H9 (cell line): Measurements from ENCODE around the gene TMEM132D. TPM values are rescaled to one million over a fixed set of nuclear protein-coding genes. Genes with fewer than 3 reads are reported as not detected.

ENCODE experiments used
- DNase-seq: peaks from one replicate; pipeline ENCODE4 v3.0.0-alpha.2; 2017
- H2AFZ ChIP-seq: one replicate; pipeline ENCODE4 v1.6.1; 2013; ENCODE audit warnings: mild to moderate bottlenecking, low read length, control low read depth, moderate library complexity
- H2AK5ac ChIP-seq: 2 replicates; pipeline ENCODE4 v1.6.1; 2013; ENCODE audit warnings: low read length, control low read depth, mixed read lengths; ENCODE audit not compliant: insufficient read length
- H2BK120ac ChIP-seq: one replicate; pipeline ENCODE4 v1.6.1; 2013; ENCODE audit warnings: low read depth, mild to moderate bottlenecking, low read length, control low read depth, inconsistent platforms; ENCODE audit not compliant: poor library complexity, severe bottlenecking
- H2BK12ac ChIP-seq: 2 replicates; pipeline ENCODE4 v1.6.1; 2013; ENCODE audit warnings: low read length, control low read depth, mixed read lengths, low read depth; ENCODE audit not compliant: insufficient read length
- H2BK15ac ChIP-seq: 2 replicates; pipeline ENCODE4 v1.6.1; 2013; ENCODE audit warnings: low read depth, low read length, control low read depth
- H2BK20ac ChIP-seq: one replicate; pipeline ENCODE4 v1.6.1; 2013; ENCODE audit warnings: low read depth, mild to moderate bottlenecking, low read length, control low read depth, inconsistent platforms; ENCODE audit not compliant: poor library complexity, severe bottlenecking
- H2BK5ac ChIP-seq: 2 replicates; pipeline ENCODE4 v1.6.1; 2013; ENCODE audit warnings: low read length, control low read depth, mixed read lengths; ENCODE audit not compliant: insufficient read length
- H3K14ac ChIP-seq: 2 replicates; pipeline ENCODE4 v1.6.1; 2013; ENCODE audit warnings: low read length, control low read depth; ENCODE audit not compliant: insufficient read depth
- H3K18ac ChIP-seq: 2 replicates; pipeline ENCODE4 v1.6.1; 2013; ENCODE audit warnings: low read depth, mild to moderate bottlenecking, mixed read lengths, low read length, control low read depth; ENCODE audit not compliant: insufficient read length
- H3K23ac ChIP-seq: 2 replicates; pipeline ENCODE4 v1.6.1; 2013; ENCODE audit warnings: low read length, control low read depth, mixed read lengths, low read depth; ENCODE audit not compliant: insufficient read length
- H3K23me2 ChIP-seq: 2 replicates; pipeline ENCODE4 v1.6.1; 2013; ENCODE audit warnings: low read depth, mild to moderate bottlenecking, mixed read lengths, low read length, control low read depth; ENCODE audit not compliant: insufficient read length, poor library complexity, severe bottlenecking
- H3K27ac ChIP-seq: 2 replicates; pipeline ENCODE4 v1.5.1; 2013; ENCODE audit warnings: low read length, control low read depth, mixed read lengths, low read depth; ENCODE audit not compliant: insufficient read length
- H3K27me3 ChIP-seq: 2 replicates; pipeline ENCODE4 v1.6.1; 2013; ENCODE audit warnings: low read length, control low read depth, inconsistent platforms; ENCODE audit not compliant: insufficient read depth
- H3K4ac ChIP-seq: 2 replicates; pipeline ENCODE4 v1.6.1; 2013; ENCODE audit warnings: low read depth, mild to moderate bottlenecking, control low read depth, inconsistent platforms, low read length, moderate library complexity
- H3K4me1 ChIP-seq: 2 replicates; pipeline ENCODE4 v1.6.1; 2013; ENCODE audit warnings: low read length, control low read depth, inconsistent platforms; ENCODE audit not compliant: insufficient read depth
- H3K4me2 ChIP-seq: 2 replicates; pipeline ENCODE4 v1.6.1; 2013; ENCODE audit warnings: low read length, control low read depth, mixed read lengths; ENCODE audit not compliant: insufficient read length, insufficient read depth
- H3K56ac ChIP-seq: 2 replicates; pipeline ENCODE4 v1.6.1; 2013; ENCODE audit warnings: low read depth, mild to moderate bottlenecking, mixed read lengths, low read length, control low read depth; ENCODE audit not compliant: insufficient read length
- H3K79me1 ChIP-seq: 2 replicates; pipeline ENCODE4 v1.6.1; 2013; ENCODE audit warnings: low read depth, mild to moderate bottlenecking, moderate library complexity, low read length, control low read depth, inconsistent platforms; ENCODE audit not compliant: insufficient read depth, poor library complexity, severe bottlenecking
- H3K79me2 ChIP-seq: 2 replicates; pipeline ENCODE4 v1.6.1; 2013; ENCODE audit warnings: low read length, control low read depth, inconsistent platforms; ENCODE audit not compliant: insufficient read depth
- H3K9ac ChIP-seq: 2 replicates; pipeline ENCODE4 v1.6.1; 2013; ENCODE audit warnings: low read length, control low read depth, mixed read lengths; ENCODE audit not compliant: insufficient read length; ENCODE audit errors: extremely low read depth
- H3K9me3 ChIP-seq: one replicate; pipeline ENCODE4 v1.6.1; 2013; ENCODE audit warnings: low read depth, low read length, inconsistent platforms; ENCODE audit not compliant: control insufficient read depth
- H3T11ph ChIP-seq: one replicate; pipeline ENCODE4 v1.6.1; 2013; ENCODE audit warnings: mild to moderate bottlenecking, low read length, control low read depth, inconsistent platforms
- H4K20me1 ChIP-seq: one replicate; pipeline ENCODE4 v1.6.1; 2013; ENCODE audit not compliant: control insufficient read depth, insufficient read length, insufficient read depth
- H4K5ac ChIP-seq: 2 replicates; pipeline ENCODE4 v1.6.1; 2013; ENCODE audit warnings: low read depth, mild to moderate bottlenecking, mixed read lengths, low read length, control low read depth; ENCODE audit not compliant: insufficient read length
- H4K8ac ChIP-seq: replicated peaks from 2 replicates; pipeline ENCODE4 v1.6.1; 2013; ENCODE audit warnings: low read length, control low read depth, mixed read lengths, low read depth; ENCODE audit not compliant: insufficient read length
- H4K91ac ChIP-seq: 2 replicates; pipeline ENCODE4 v1.6.1; 2013; ENCODE audit warnings: low read depth, mild to moderate bottlenecking, moderate library complexity, mixed read lengths, low read length, control low read depth; ENCODE audit not compliant: insufficient read length
- H3K27ac Mint-ChIP-seq, 3 experiments: 2 replicates in 2 of 3; 3 replicates in 1 of 3; pipeline ENCODE4 v1.8.0; 2020 to 2021; ENCODE audit warnings: mixed read lengths in 3 of 3, mild to moderate bottlenecking in 1 of 3, moderate library complexity in 1 of 3
- H3K27me3 Mint-ChIP-seq: 2 replicates; pipeline ENCODE4 v1.8.0; 2021; ENCODE audit warnings: low read depth, mild to moderate bottlenecking, moderate library complexity, mixed read lengths
- H3K36me3 Mint-ChIP-seq, 3 experiments: 2 replicates in 2 of 3; 3 replicates in 1 of 3; pipeline ENCODE4 v1.8.0; 2020 to 2021; ENCODE audit warnings: low read depth in 3 of 3, mixed read lengths in 3 of 3; ENCODE audit not compliant: insufficient read depth in 1 of 3
- H3K4me1 Mint-ChIP-seq, 2 experiments: 2 replicates each; pipeline ENCODE4 v1.8.0; 2020; ENCODE audit warnings: mixed read lengths in 2 of 2
- H3K4me3 Mint-ChIP-seq, 2 experiments: 2 replicates in 1 of 2; 3 replicates in 1 of 2; pipeline ENCODE4 v1.8.0; 2020 to 2021; ENCODE audit warnings: mild to moderate bottlenecking in 2 of 2, mixed read lengths in 2 of 2, moderate library complexity in 1 of 2
- H3K9me3 Mint-ChIP-seq, 2 experiments: 2 replicates in 1 of 2; 3 replicates in 1 of 2; pipeline ENCODE4 v1.8.0; 2020; ENCODE audit warnings: mild to moderate bottlenecking in 2 of 2, mixed read lengths in 2 of 2, moderate library complexity in 1 of 2
- WGBS: extraction: QIAGEN DNeasy Blood & Tissue Kit; methylation state at CpG from one replicate; pipeline ENCODE4 v1.1.7; 2013; ENCODE audit warnings: missing lambda C conversion rate, low lambda C conversion rate, mixed read lengths; ENCODE audit not compliant: insufficient read length; ENCODE audit errors: extremely low coverage; 5-methylcytosine and 5-hydroxymethylcytosine counted together
- total RNA-seq: library from RNA; stranded (reverse); gene quantifications from 2 replicates; pipeline ENCODE4 v1.2.1, GENCODE V29; 2021
- TF ChIP-seq, protein P1 (sequence below): fragments of 200-600 bp; sonication (generic); conservative IDR thresholded peaks from 3 replicates; pipeline ENCODE4 v1.8.0; 2021; ENCODE audit warnings: antibody characterized with exemption, mild to moderate bottlenecking

The TMEM132D gene
- total RNA-seq, 1 experiment from 2014 or later = 6.1 TPM

DNA sequence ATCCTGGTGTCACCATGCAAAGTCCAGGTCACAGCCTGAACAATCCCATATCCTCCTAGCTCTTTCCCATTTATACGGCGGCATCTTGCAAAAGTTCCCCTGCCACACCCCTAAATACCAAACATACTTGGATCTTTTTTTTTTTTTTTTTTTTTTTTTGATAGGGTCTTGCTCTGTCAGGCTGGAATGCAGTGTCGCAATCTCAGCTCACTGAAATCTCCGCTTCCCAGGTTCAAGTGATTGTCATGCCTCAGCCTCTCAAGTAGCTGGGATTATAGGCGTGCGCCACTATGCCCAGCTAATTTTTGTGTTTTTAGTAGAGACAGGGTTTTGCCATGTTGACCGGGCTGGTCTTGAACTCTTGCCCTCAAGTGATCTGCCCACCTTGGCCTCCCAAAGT lies 599.3 kb downstream of the TMEM132D start:
- Mint-ChIP-seq H3K4me3 (no peak overlapping the region), H3K9me3 (no peaks in the 10 kb centered on the region), H3K4me1 (peaks cover 0 to 4% of the 10 kb centered on the region in 2 experiments; a peak in 1 of 4 replicates), H3K27ac (no peak overlapping the region), H3K27me3 (no peaks in the 10 kb centered on the region), H3K36me3 (no peaks in the 10 kb centered on the region)
- H2AK5ac ChIP-seq = no peak overlapping the region
- no peak overlapping the region for H4K5ac ChIP-seq
- no peak overlapping the region for H2BK5ac ChIP-seq
- no peaks in the 10 kb centered on the region for H3K23me2 ChIP-seq
- TF ChIP-seq, protein P1, sequence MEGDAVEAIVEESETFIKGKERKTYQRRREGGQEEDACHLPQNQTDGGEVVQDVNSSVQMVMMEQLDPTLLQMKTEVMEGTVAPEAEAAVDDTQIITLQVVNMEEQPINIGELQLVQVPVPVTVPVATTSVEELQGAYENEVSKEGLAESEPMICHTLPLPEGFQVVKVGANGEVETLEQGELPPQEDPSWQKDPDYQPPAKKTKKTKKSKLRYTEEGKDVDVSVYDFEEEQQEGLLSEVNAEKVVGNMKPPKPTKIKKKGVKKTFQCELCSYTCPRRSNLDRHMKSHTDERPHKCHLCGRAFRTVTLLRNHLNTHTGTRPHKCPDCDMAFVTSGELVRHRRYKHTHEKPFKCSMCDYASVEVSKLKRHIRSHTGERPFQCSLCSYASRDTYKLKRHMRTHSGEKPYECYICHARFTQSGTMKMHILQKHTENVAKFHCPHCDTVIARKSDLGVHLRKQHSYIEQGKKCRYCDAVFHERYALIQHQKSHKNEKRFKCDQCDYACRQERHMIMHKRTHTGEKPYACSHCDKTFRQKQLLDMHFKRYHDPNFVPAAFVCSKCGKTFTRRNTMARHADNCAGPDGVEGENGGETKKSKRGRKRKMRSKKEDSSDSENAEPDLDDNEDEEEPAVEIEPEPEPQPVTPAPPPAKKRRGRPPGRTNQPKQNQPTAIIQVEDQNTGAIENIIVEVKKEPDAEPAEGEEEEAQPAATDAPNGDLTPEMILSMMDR = no peak
- DNase-seq = no peak
- no peaks in the 10 kb centered on the region for H3K79me1 ChIP-seq
- no peak overlapping the region for H2BK20ac ChIP-seq
- H3K18ac ChIP-seq = no peak overlapping the region
- no peak overlapping the region for H3K23ac ChIP-seq
- no peaks in the 10 kb centered on the region for H3K79me2 ChIP-seq
- H2BK15ac ChIP-seq = no peak overlapping the region
- no peak overlapping the region for H3K9ac ChIP-seq
- no peak overlapping the region for H3K27ac ChIP-seq
- H3K56ac ChIP-seq = no peak overlapping the region
- no peak overlapping the region for H2BK120ac ChIP-seq
- H4K8ac ChIP-seq = no peak overlapping the region
- no peaks in the 10 kb centered on the region for H4K20me1 ChIP-seq
- no peaks in the 10 kb centered on the region; the same call in 1 of the 2 replicates for H3K4me1 ChIP-seq
- H4K91ac ChIP-seq = no peak overlapping the region
- H3K14ac ChIP-seq = no peak overlapping the region
- no peaks in the 10 kb centered on the region for H3K9me3 ChIP-seq
- H3K4me2 ChIP-seq = no peak overlapping the region
- H3K4ac ChIP-seq = no peak overlapping the region
- no peaks in the 10 kb centered on the region for H3K27me3 ChIP-seq
- H2BK12ac ChIP-seq = no peak overlapping the region
- WGBS = no CpG with 5 or more reads among the region's 7 CpGs
- H3T11ph ChIP-seq = no peak overlapping the region
- H2AFZ ChIP-seq = no peak overlapping the region
